Cortex of kidney (tissue), 1 donor: ENCODE measurements around the gene SSU72.
"Not testable (repeated sequence)": the region's sequence is repeated elsewhere in the genome, so short reads cannot be mapped to it uniquely, and the experiment has no call there.

Experiments
- DNase-seq: peaks from one replicate; lab custom pipeline; 2025; lab: John Stamatoyannopoulos, UW

Gene SSU72

GRCh38 chr1:1495461-1495975 is 79.1 kb downstream of the SSU72 start:
- not testable (repeated sequence) for DNase-seq

GRCh38 chr1:1494311-1494710 is 80.4 kb downstream of the SSU72 start:
- DNase-seq, result not testable (repeated sequence)
